H9 (cell line): ENCODE results near the gene FAM53B. TPM values are rescaled to one million over a fixed set of nuclear protein-coding genes. Genes with fewer than 3 reads are reported as not detected.

Source experiments
- DNase-seq: peaks from one replicate; pipeline ENCODE4 v3.0.0-alpha.2; 2017
- H2AFZ ChIP-seq: one replicate; pipeline ENCODE4 v1.6.1; 2013; ENCODE audit warnings: mild to moderate bottlenecking, low read length, control low read depth, moderate library complexity
- H2AK5ac ChIP-seq: 2 replicates; pipeline ENCODE4 v1.6.1; 2013; ENCODE audit warnings: low read length, control low read depth, mixed read lengths; ENCODE audit not compliant: insufficient read length
- H2BK120ac ChIP-seq: one replicate; pipeline ENCODE4 v1.6.1; 2013; ENCODE audit warnings: low read depth, mild to moderate bottlenecking, low read length, control low read depth, inconsistent platforms; ENCODE audit not compliant: poor library complexity, severe bottlenecking
- H2BK12ac ChIP-seq: 2 replicates; pipeline ENCODE4 v1.6.1; 2013; ENCODE audit warnings: low read length, control low read depth, mixed read lengths, low read depth; ENCODE audit not compliant: insufficient read length
- H2BK15ac ChIP-seq: 2 replicates; pipeline ENCODE4 v1.6.1; 2013; ENCODE audit warnings: low read depth, low read length, control low read depth
- H2BK20ac ChIP-seq: one replicate; pipeline ENCODE4 v1.6.1; 2013; ENCODE audit warnings: low read depth, mild to moderate bottlenecking, low read length, control low read depth, inconsistent platforms; ENCODE audit not compliant: poor library complexity, severe bottlenecking
- H2BK5ac ChIP-seq: 2 replicates; pipeline ENCODE4 v1.6.1; 2013; ENCODE audit warnings: low read length, control low read depth, mixed read lengths; ENCODE audit not compliant: insufficient read length
- H3K14ac ChIP-seq: 2 replicates; pipeline ENCODE4 v1.6.1; 2013; ENCODE audit warnings: low read length, control low read depth; ENCODE audit not compliant: insufficient read depth
- H3K18ac ChIP-seq: 2 replicates; pipeline ENCODE4 v1.6.1; 2013; ENCODE audit warnings: low read depth, mild to moderate bottlenecking, mixed read lengths, low read length, control low read depth; ENCODE audit not compliant: insufficient read length
- H3K23ac ChIP-seq: 2 replicates; pipeline ENCODE4 v1.6.1; 2013; ENCODE audit warnings: low read length, control low read depth, mixed read lengths, low read depth; ENCODE audit not compliant: insufficient read length
- H3K23me2 ChIP-seq: 2 replicates; pipeline ENCODE4 v1.6.1; 2013; ENCODE audit warnings: low read depth, mild to moderate bottlenecking, mixed read lengths, low read length, control low read depth; ENCODE audit not compliant: insufficient read length, poor library complexity, severe bottlenecking
- H3K27ac ChIP-seq: 2 replicates; pipeline ENCODE4 v1.5.1; 2013; ENCODE audit warnings: low read length, control low read depth, mixed read lengths, low read depth; ENCODE audit not compliant: insufficient read length
- H3K27me3 ChIP-seq: 2 replicates; pipeline ENCODE4 v1.6.1; 2013; ENCODE audit warnings: low read length, control low read depth, inconsistent platforms; ENCODE audit not compliant: insufficient read depth
- H3K4ac ChIP-seq: 2 replicates; pipeline ENCODE4 v1.6.1; 2013; ENCODE audit warnings: low read depth, mild to moderate bottlenecking, control low read depth, inconsistent platforms, low read length, moderate library complexity
- H3K4me1 ChIP-seq: 2 replicates; pipeline ENCODE4 v1.6.1; 2013; ENCODE audit warnings: low read length, control low read depth, inconsistent platforms; ENCODE audit not compliant: insufficient read depth
- H3K4me2 ChIP-seq: 2 replicates; pipeline ENCODE4 v1.6.1; 2013; ENCODE audit warnings: low read length, control low read depth, mixed read lengths; ENCODE audit not compliant: insufficient read length, insufficient read depth
- H3K56ac ChIP-seq: 2 replicates; pipeline ENCODE4 v1.6.1; 2013; ENCODE audit warnings: low read depth, mild to moderate bottlenecking, mixed read lengths, low read length, control low read depth; ENCODE audit not compliant: insufficient read length
- H3K79me1 ChIP-seq: 2 replicates; pipeline ENCODE4 v1.6.1; 2013; ENCODE audit warnings: low read depth, mild to moderate bottlenecking, moderate library complexity, low read length, control low read depth, inconsistent platforms; ENCODE audit not compliant: insufficient read depth, poor library complexity, severe bottlenecking
- H3K79me2 ChIP-seq: 2 replicates; pipeline ENCODE4 v1.6.1; 2013; ENCODE audit warnings: low read length, control low read depth, inconsistent platforms; ENCODE audit not compliant: insufficient read depth
- H3K9ac ChIP-seq: 2 replicates; pipeline ENCODE4 v1.6.1; 2013; ENCODE audit warnings: low read length, control low read depth, mixed read lengths; ENCODE audit not compliant: insufficient read length; ENCODE audit errors: extremely low read depth
- H3K9me3 ChIP-seq: one replicate; pipeline ENCODE4 v1.6.1; 2013; ENCODE audit warnings: low read depth, low read length, inconsistent platforms; ENCODE audit not compliant: control insufficient read depth
- H3T11ph ChIP-seq: one replicate; pipeline ENCODE4 v1.6.1; 2013; ENCODE audit warnings: mild to moderate bottlenecking, low read length, control low read depth, inconsistent platforms
- H4K20me1 ChIP-seq: one replicate; pipeline ENCODE4 v1.6.1; 2013; ENCODE audit not compliant: control insufficient read depth, insufficient read length, insufficient read depth
- H4K5ac ChIP-seq: 2 replicates; pipeline ENCODE4 v1.6.1; 2013; ENCODE audit warnings: low read depth, mild to moderate bottlenecking, mixed read lengths, low read length, control low read depth; ENCODE audit not compliant: insufficient read length
- H4K8ac ChIP-seq: replicated peaks from 2 replicates; pipeline ENCODE4 v1.6.1; 2013; ENCODE audit warnings: low read length, control low read depth, mixed read lengths, low read depth; ENCODE audit not compliant: insufficient read length
- H4K91ac ChIP-seq: 2 replicates; pipeline ENCODE4 v1.6.1; 2013; ENCODE audit warnings: low read depth, mild to moderate bottlenecking, moderate library complexity, mixed read lengths, low read length, control low read depth; ENCODE audit not compliant: insufficient read length
- H3K27ac Mint-ChIP-seq, 3 experiments: 2 replicates in 2 of 3; 3 replicates in 1 of 3; pipeline ENCODE4 v1.8.0; 2020 to 2021; ENCODE audit warnings: mixed read lengths in 3 of 3, mild to moderate bottlenecking in 1 of 3, moderate library complexity in 1 of 3
- H3K27me3 Mint-ChIP-seq: 2 replicates; pipeline ENCODE4 v1.8.0; 2021; ENCODE audit warnings: low read depth, mild to moderate bottlenecking, moderate library complexity, mixed read lengths
- H3K36me3 Mint-ChIP-seq, 3 experiments: 2 replicates in 2 of 3; 3 replicates in 1 of 3; pipeline ENCODE4 v1.8.0; 2020 to 2021; ENCODE audit warnings: low read depth in 3 of 3, mixed read lengths in 3 of 3; ENCODE audit not compliant: insufficient read depth in 1 of 3
- H3K4me1 Mint-ChIP-seq, 2 experiments: 2 replicates each; pipeline ENCODE4 v1.8.0; 2020; ENCODE audit warnings: mixed read lengths in 2 of 2
- H3K4me3 Mint-ChIP-seq, 2 experiments: 2 replicates in 1 of 2; 3 replicates in 1 of 2; pipeline ENCODE4 v1.8.0; 2020 to 2021; ENCODE audit warnings: mild to moderate bottlenecking in 2 of 2, mixed read lengths in 2 of 2, moderate library complexity in 1 of 2
- H3K9me3 Mint-ChIP-seq, 2 experiments: 2 replicates in 1 of 2; 3 replicates in 1 of 2; pipeline ENCODE4 v1.8.0; 2020; ENCODE audit warnings: mild to moderate bottlenecking in 2 of 2, mixed read lengths in 2 of 2, moderate library complexity in 1 of 2
- CTCF ChIP-seq: fragments of 200-600 bp; sonication (generic); conservative IDR thresholded peaks from 3 replicates; pipeline ENCODE4 v1.8.0; 2021; ENCODE audit warnings: antibody characterized with exemption, mild to moderate bottlenecking
- WGBS: extraction: QIAGEN DNeasy Blood & Tissue Kit; methylation state at CpG from one replicate; pipeline ENCODE4 v1.1.7; 2013; ENCODE audit warnings: missing lambda C conversion rate, low lambda C conversion rate, mixed read lengths; ENCODE audit not compliant: insufficient read length; ENCODE audit errors: extremely low coverage; 5-methylcytosine and 5-hydroxymethylcytosine counted together
- total RNA-seq: library from RNA; stranded (reverse); gene quantifications from 2 replicates; pipeline ENCODE4 v1.2.1, GENCODE V29; 2021

The FAM53B gene
- total RNA-seq, 1 experiment from 2014 or later: 11.5 TPM

- H3K4me3 Mint-ChIP-seq: no peak overlapping the region
- no peaks in the 10 kb centered on the region for H3K9me3 Mint-ChIP-seq
- Histone ChIP-seq H3K18ac (no peak overlapping the region), H2BK20ac (no peak overlapping the region), H2BK5ac (no peak overlapping the region), H3K23ac (no peak overlapping the region), H4K20me1 (no peaks in the 10 kb centered on the region), H3K56ac (no peak overlapping the region), H3K4ac (no peak overlapping the region), H2BK120ac (no peak overlapping the region), H3K23me2 (no peaks in the 10 kb centered on the region), H3T11ph (no peak overlapping the region), H4K91ac (no peak overlapping the region), H2AFZ (no peak overlapping the region), H2BK12ac (no peak overlapping the region), H4K8ac (no peak overlapping the region), H2AK5ac (no peak overlapping the region), H3K9ac (no peak overlapping the region), H2BK15ac (no peak overlapping the region), H3K4me1 (peaks cover 2% of the 10 kb centered on the region; the same call in 1 of the 2 replicates), H3K4me2 (no peak overlapping the region), H3K9me3 (no peaks in the 10 kb centered on the region), H3K14ac (no peak overlapping the region), H3K27ac (no peak overlapping the region), H3K27me3 (no peaks in the 10 kb centered on the region), H4K5ac (no peak overlapping the region), H3K79me1 (no peaks in the 10 kb centered on the region), H3K79me2 (no peaks in the 10 kb centered on the region)
- TF ChIP-seq CTCF: no peak
- peaks cover 21 to 28% of the 10 kb centered on the region in 2 experiments for H3K4me1 Mint-ChIP-seq
- DNase-seq: no peak
- peak overlapping the region in 1 of 3 experiments; percentile 37; a peak in 1 of 7 replicates for H3K27ac Mint-ChIP-seq
- H3K27me3 Mint-ChIP-seq: no peaks in the 10 kb centered on the region
- no CpG with 5 or more reads among the region's 5 CpGs for WGBS
- H3K36me3 Mint-ChIP-seq: peaks cover 1 to 33% (median 24%) of the 10 kb centered on the region in 3 experiments; a peak in 5 of 7 replicates
Observed at GRCh38 chr10:124756156-124756903, 12.2 kb upstream of the FAM53B start.
